Epithelial cell of esophagus (primary cell): ENCODE measurements around the gene SEPTIN5.

Experiments used
- DNase-seq: peaks from one replicate; pipeline ENCODE4 v3.0.0; 2010; ENCODE audit warnings: low read depth
- H3K4me3 ChIP-seq: 2 replicates; pipeline ENCODE4 v1.5.1; 2011; ENCODE audit warnings: mild to moderate bottlenecking, low read length, control low read depth
- TF ChIP-seq, protein P1 (sequence below): IDR thresholded peaks from 2 replicates; pipeline ENCODE4 v1.5.1; 2011; ENCODE audit warnings: low read depth, mild to moderate bottlenecking, low read length, control low read depth, inconsistent platforms; ENCODE audit not compliant: insufficient read depth; ENCODE audit errors: missing control alignments

The SEPTIN5 gene

DNA sequence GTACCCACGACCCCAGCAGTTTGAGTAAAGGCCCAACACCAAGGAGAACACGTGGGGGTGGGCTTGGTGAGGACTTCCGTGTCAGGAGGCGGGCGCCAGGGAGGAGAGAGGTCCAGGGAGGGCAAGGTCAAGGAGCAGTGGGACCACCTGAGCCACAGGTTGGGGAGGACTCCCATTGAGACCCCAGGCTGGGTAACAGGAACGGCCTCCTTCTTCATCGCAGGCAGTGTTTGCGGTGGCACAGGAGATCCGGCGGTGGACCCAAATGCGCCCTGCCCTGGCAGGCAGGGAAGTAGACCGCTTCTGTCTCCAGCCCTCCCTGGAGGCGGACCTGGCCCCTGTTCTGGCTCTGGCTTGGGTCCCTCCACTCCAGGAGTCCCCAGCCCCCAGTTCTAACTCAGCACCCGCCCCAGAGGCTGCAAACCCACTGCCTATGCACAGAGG, 40.4 kb downstream of the SEPTIN5 start:
- no peak overlapping the region for H3K4me3 ChIP-seq
- TF ChIP-seq, protein P1, sequence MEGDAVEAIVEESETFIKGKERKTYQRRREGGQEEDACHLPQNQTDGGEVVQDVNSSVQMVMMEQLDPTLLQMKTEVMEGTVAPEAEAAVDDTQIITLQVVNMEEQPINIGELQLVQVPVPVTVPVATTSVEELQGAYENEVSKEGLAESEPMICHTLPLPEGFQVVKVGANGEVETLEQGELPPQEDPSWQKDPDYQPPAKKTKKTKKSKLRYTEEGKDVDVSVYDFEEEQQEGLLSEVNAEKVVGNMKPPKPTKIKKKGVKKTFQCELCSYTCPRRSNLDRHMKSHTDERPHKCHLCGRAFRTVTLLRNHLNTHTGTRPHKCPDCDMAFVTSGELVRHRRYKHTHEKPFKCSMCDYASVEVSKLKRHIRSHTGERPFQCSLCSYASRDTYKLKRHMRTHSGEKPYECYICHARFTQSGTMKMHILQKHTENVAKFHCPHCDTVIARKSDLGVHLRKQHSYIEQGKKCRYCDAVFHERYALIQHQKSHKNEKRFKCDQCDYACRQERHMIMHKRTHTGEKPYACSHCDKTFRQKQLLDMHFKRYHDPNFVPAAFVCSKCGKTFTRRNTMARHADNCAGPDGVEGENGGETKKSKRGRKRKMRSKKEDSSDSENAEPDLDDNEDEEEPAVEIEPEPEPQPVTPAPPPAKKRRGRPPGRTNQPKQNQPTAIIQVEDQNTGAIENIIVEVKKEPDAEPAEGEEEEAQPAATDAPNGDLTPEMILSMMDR = no peak
- DNase-seq = no peak

- TF ChIP-seq, protein P1 = no peak
- no peak for DNase-seq
- no peak overlapping the region for H3K4me3 ChIP-seq
These were observed 40.9 kb downstream of the SEPTIN5 start for GRCh38 chr22:19755145-19755710.

DNA sequence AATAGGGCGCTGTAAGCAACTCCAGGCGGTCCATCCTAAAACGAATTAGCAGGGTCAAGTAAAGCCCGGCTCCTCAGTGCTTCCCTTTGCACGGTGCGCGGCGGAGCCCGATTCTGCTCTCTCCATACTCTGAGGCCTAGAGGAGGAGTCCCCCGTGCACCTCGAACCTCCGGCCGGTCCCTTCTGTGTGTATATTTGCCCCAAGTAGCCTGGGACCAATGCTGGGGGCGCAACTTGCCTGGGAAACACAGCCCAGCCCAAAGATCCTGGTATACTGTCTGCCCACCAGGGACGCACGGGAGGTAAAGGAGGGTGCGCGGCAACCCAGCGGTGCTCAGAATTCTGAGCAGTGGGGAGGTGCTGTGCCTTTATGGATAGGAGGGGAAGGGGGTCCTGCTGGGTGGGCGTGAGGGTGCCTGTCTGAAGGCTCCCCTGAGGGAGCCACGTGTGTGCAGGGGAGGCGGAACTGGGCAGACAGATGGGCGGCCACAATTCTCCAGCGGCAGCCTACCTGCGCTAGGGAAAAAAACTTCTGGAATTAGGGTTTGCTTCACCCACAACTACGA, 41.5 kb downstream of the SEPTIN5 start:
- TF ChIP-seq, protein P1 = no peak
- no peak for DNase-seq
- no peak overlapping the region for H3K4me3 ChIP-seq

GRCh38 chr22:19756288-19757128, 42.2 kb downstream of the SEPTIN5 start:
- TF ChIP-seq, protein P1 = peak; percentile 63
- peak; percentile 82 for DNase-seq
- H3K4me3 ChIP-seq = peak overlapping the region; percentile 4

DNA sequence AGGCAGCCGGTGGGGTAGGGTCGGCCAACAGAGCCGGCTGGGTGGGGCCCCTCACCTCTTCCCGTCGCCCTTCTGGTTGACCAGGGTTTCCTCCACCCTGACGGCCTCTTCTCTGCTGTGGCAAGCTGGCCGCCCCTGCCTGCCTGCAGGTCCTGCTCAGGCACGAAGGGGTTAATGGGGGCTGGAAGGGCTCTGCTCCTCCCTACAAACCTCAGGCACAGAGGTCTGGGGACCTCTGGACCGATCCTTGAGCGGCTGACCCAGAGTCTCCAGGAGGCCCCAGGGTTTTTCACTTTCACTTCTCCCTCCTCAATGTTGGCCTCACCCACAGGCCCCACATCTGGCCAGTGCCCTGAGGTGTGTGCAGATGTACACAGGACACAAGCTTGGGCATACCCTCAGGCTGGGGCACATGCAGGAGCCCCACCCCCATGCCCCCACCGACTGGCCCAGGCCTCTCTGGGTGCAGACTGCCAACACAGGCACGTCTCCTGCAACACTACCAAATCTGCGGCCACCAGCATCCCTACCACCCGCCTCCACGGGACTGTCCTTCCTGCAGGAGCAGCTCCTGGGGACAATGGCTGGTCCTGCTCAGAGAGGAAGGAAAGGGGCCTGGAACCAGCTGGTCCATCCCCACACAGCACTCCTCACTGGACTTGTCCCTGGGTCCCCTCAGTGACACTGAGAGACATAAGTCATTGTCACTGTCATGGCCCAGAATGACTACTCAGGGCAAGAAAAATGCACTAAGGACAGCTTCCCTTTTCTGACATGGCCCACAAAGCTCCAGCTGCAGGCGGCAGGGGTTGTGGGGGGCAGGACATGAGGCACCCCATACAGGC, 43.1 kb downstream of the SEPTIN5 start:
- H3K4me3 ChIP-seq = peak overlapping the region; percentile 4

More for the DNA sequence above, 43.1 kb downstream of the SEPTIN5 start:
- TF ChIP-seq, protein P1 = no peak
- no peak for DNase-seq
